Panc1 (cell line): ENCODE results near the gene SUPT3H. TPM values are rescaled to one million over a fixed set of nuclear protein-coding genes. Genes with fewer than 3 reads are reported as not detected.

Source experiments
- ATAC-seq: fragments of 200-7000 bp; cut with Tn5 transposase; 2 replicates; pipeline ENCODE4 v1.9.1; 2020; ENCODE audit warnings: mild to moderate bottlenecking, moderate library complexity
- BruUV-seq: library from RNA; stranded (reverse); fragments of 400-500 nt; replicated peaks from 2 replicates; lab custom pipeline; 2021; lab: Mats Ljungman, UMichigan
- CTCF ChIA-PET: fragments of 300-600 bp; sonication (Branson Sonifier 250); formaldehyde crosslinking; loops from one replicate; lab custom pipeline; 2022; ENCODE audit warnings: antibody characterized with exemption; lab: Charles Lee
- POLR2A ChIA-PET: fragments of 300-600 bp; sonication (Branson Sonifier 250); formaldehyde crosslinking; loops from one replicate; lab custom pipeline; 2022; ENCODE audit warnings: antibody characterized with exemption; lab: Charles Lee
- DNase-seq: peaks from one replicate; pipeline ENCODE4 v3.0.0-alpha.2; 2010; ENCODE audit warnings: low read depth, low spot score
- H3K27ac ChIP-seq: 2 replicates; pipeline ENCODE4 v1.5.1; 2011; ENCODE audit warnings: mild to moderate bottlenecking, low read length, inconsistent platforms
- H3K27me3 ChIP-seq: fragments of 200-500 bp; sonication (Bioruptor generic); 2 replicates; pipeline ENCODE4 v1.6.0; 2014; ENCODE audit warnings: low read length, inconsistent platforms; ENCODE audit not compliant: control insufficient read depth, insufficient read depth
- H3K36me3 ChIP-seq: fragments of 200-500 bp; sonication (Bioruptor generic); 2 replicates; pipeline ENCODE4 v1.5.1; 2014; ENCODE audit warnings: inconsistent platforms, mild to moderate bottlenecking, low read length, moderate library complexity; ENCODE audit not compliant: control insufficient read depth, insufficient read depth
- H3K4me1 ChIP-seq: 2 replicates; pipeline ENCODE4 v1.5.1; 2011; ENCODE audit warnings: inconsistent platforms, mild to moderate bottlenecking, low read length, moderate library complexity; ENCODE audit not compliant: control insufficient read depth, insufficient read depth
- H3K4me3 ChIP-seq, 2 experiments: 2 replicates each; pipeline ENCODE4 v1.5.1; 2011 to 2012; ENCODE audit warnings: low read depth in 2 of 2, low read length in 2 of 2, mild to moderate bottlenecking in 2 of 2, inconsistent platforms in 1 of 2, moderate library complexity in 1 of 2
- H3K9me3 ChIP-seq: fragments of 200-500 bp; sonication (Bioruptor generic); 2 replicates; pipeline ENCODE4 v1.5.1; 2014; ENCODE audit warnings: low read depth, mild to moderate bottlenecking, inconsistent platforms, low read length, moderate library complexity; ENCODE audit not compliant: control insufficient read depth, insufficient read depth
- CTCF ChIP-seq: fragments of 450-650 bp; IDR thresholded peaks from 2 replicates; pipeline ENCODE4 v1.5.1; 2017; ENCODE audit warnings: mild to moderate bottlenecking
- POLR2AphosphoS5 ChIP-seq: IDR thresholded peaks from 2 replicates; pipeline ENCODE4 v1.6.1; 2012; ENCODE audit warnings: mild to moderate bottlenecking, low read depth, low read length, moderate library complexity
- SIN3A ChIP-seq: IDR thresholded peaks from 2 replicates; pipeline ENCODE4 v1.6.1; 2012; ENCODE audit warnings: low read depth, mild to moderate bottlenecking, low read length, moderate library complexity, borderline replicate concordance; ENCODE audit not compliant: insufficient read depth
- TCF7L2 ChIP-seq: IDR thresholded peaks from 2 replicates; pipeline ENCODE4 v1.6.1; 2011; ENCODE audit warnings: mild to moderate bottlenecking, low read depth, low read length, inconsistent platforms
- in situ Hi-C: cut with HindIII; loops from 2 replicates; pipeline ENCODE4 v1.10.0; 2016; ENCODE audit warnings: low sequenced_read_pairs, low pct_unique_long_range_greater_than_20kb
- intact Hi-C: fragments of 100-400 bp; cut with micrococcal nuclease; formaldehyde crosslinking; loops from one replicate; pipeline ENCODE4 v1.10.0; 2022; ENCODE audit not compliant: unreplicated experiment
- total RNA-seq: library from RNA; stranded (reverse); gene quantifications from one replicate; pipeline ENCODE4 v1.2.1, GENCODE V29; 2021; ENCODE audit not compliant: unreplicated experiment
- TF ChIP-seq, protein P1 (sequence below), 2 experiments: IDR thresholded peaks; 2 replicates each; pipeline ENCODE4 v1.6.1; 2011 to 2012; ENCODE audit warnings: low read depth in 2 of 2, control low read depth in 1 of 2, low read length in 1 of 2, mild to moderate bottlenecking in 1 of 2, moderate library complexity in 1 of 2; ENCODE audit not compliant: insufficient read depth in 1 of 2

The SUPT3H gene
- total RNA-seq, 1 experiment from 2014 or later: 11.0 TPM

GRCh38 chr6:45192556-45192955 is 185.2 kb downstream of the SUPT3H start:
- Histone ChIP-seq H3K27me3 (no peaks in the 10 kb centered on the region), H3K27ac (no peak overlapping the region), H3K9me3 (no peaks in the 10 kb centered on the region), H3K4me3 (no peak overlapping the region), H3K4me1 (no peaks in the 10 kb centered on the region), H3K36me3 (no peaks in the 10 kb centered on the region)
- no TSS peak for BruUV-seq
- intact Hi-C loops (no loop called here), in situ Hi-C loops (no loop called here)
- CTCF ChIA-PET: no interaction called here
- ATAC-seq: no peak
- TF ChIP-seq TCF7L2 (no peak), CTCF (no peak), POLR2AphosphoS5 (no peak), SIN3A (no peak)
- TF ChIP-seq, protein P1, sequence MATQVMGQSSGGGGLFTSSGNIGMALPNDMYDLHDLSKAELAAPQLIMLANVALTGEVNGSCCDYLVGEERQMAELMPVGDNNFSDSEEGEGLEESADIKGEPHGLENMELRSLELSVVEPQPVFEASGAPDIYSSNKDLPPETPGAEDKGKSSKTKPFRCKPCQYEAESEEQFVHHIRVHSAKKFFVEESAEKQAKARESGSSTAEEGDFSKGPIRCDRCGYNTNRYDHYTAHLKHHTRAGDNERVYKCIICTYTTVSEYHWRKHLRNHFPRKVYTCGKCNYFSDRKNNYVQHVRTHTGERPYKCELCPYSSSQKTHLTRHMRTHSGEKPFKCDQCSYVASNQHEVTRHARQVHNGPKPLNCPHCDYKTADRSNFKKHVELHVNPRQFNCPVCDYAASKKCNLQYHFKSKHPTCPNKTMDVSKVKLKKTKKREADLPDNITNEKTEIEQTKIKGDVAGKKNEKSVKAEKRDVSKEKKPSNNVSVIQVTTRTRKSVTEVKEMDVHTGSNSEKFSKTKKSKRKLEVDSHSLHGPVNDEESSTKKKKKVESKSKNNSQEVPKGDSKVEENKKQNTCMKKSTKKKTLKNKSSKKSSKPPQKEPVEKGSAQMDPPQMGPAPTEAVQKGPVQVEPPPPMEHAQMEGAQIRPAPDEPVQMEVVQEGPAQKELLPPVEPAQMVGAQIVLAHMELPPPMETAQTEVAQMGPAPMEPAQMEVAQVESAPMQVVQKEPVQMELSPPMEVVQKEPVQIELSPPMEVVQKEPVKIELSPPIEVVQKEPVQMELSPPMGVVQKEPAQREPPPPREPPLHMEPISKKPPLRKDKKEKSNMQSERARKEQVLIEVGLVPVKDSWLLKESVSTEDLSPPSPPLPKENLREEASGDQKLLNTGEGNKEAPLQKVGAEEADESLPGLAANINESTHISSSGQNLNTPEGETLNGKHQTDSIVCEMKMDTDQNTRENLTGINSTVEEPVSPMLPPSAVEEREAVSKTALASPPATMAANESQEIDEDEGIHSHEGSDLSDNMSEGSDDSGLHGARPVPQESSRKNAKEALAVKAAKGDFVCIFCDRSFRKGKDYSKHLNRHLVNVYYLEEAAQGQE (IDR thresholded peaks at IDR 0.05; ENCODE audit: insufficient read depth in 1 of 2, low read depth in 2 of 2, low read length in 1 of 2): no peak
- POLR2A ChIA-PET: no interaction called here
- no peak for DNase-seq

DNA sequence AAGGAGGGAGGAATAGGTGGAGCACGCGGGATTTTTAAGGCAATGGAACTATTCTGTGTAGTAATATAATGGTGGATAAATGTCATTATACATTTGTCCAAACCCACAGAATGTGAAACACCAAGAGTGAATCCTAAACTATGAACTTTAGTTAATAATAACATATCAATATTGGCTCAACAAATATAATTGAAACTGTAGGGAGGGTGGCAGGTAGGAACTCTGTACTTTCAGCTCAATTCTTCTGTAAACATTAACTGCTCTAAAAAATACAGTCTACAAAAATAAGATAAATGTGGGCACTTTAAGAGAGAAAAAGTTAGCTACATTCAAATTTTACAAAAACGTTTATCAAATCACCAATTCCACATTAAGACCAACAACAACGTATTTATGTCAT is 186.3 kb downstream of the SUPT3H start:
- TF ChIP-seq SIN3A (no peak), POLR2AphosphoS5 (no peak), CTCF (no peak), TCF7L2 (no peak)
- TF ChIP-seq, protein P1 (IDR thresholded peaks at IDR 0.05; ENCODE audit: insufficient read depth in 1 of 2, low read depth in 2 of 2, low read length in 1 of 2): no peak
- in situ Hi-C loops: no loop called here
- ChIA-PET CTCF (no interaction called here), POLR2A (no interaction called here)
- ATAC-seq: no peak
- Histone ChIP-seq H3K27me3 (no peaks in the 10 kb centered on the region), H3K27ac (no peak overlapping the region), H3K4me3 (no peak overlapping the region), H3K9me3 (no peaks in the 10 kb centered on the region), H3K4me1 (no peaks in the 10 kb centered on the region), H3K36me3 (no peaks in the 10 kb centered on the region)
- no peak for DNase-seq
- intact Hi-C loops: no loop called here
- BruUV-seq: no TSS peak
